Astrocyte (in vitro differentiated cells and primary cell): ENCODE results near the gene PLXND1. TPM values are rescaled to one million over a fixed set of nuclear protein-coding genes. Genes with fewer than 3 reads are reported as not detected.

Experiments
- DNase-seq: peaks from one replicate; pipeline ENCODE4 v3.0.0-alpha.2; 2010; ENCODE audit warnings: low read depth
- FAIRE-seq: peaks from 2 replicates; lab custom pipeline; 2011; peaks lifted over from hg19 to GRCh38; lab: Jason Lieb, UNC
- H2AFZ ChIP-seq: 2 replicates; pipeline ENCODE4 v1.6.0; 2012; ENCODE audit warnings: low read depth, low read length, inconsistent platforms
- H3K27ac ChIP-seq: 2 replicates; pipeline ENCODE4 v1.5.1; 2011; ENCODE audit warnings: low read depth, low read length, inconsistent platforms
- H3K27me3 ChIP-seq: 2 replicates; pipeline ENCODE4 v1.6.0; 2011; ENCODE audit warnings: low read length, inconsistent platforms; ENCODE audit not compliant: insufficient read depth
- H3K36me3 ChIP-seq: 2 replicates; pipeline ENCODE4 v1.5.1; 2011; ENCODE audit warnings: low read length, inconsistent platforms; ENCODE audit not compliant: insufficient read depth
- H3K4me1 ChIP-seq: 2 replicates; pipeline ENCODE4 v1.5.1; 2011; ENCODE audit warnings: low read length, inconsistent platforms; ENCODE audit not compliant: insufficient read depth
- H3K4me2 ChIP-seq: 2 replicates; pipeline ENCODE4 v1.6.0; 2012; ENCODE audit warnings: low read length, inconsistent platforms
- H3K4me3 ChIP-seq: 2 replicates; pipeline ENCODE4 v1.5.1; 2011; ENCODE audit warnings: low read depth, mild to moderate bottlenecking, low read length, inconsistent platforms; ENCODE audit not compliant: insufficient read depth
- H3K79me2 ChIP-seq: 2 replicates; pipeline ENCODE4 v1.6.0; 2012; ENCODE audit warnings: mild to moderate bottlenecking, low read length, inconsistent platforms; ENCODE audit not compliant: insufficient read depth
- H3K9ac ChIP-seq: 2 replicates; pipeline ENCODE4 v1.6.0; 2012; ENCODE audit warnings: mild to moderate bottlenecking, low read length, inconsistent platforms
- H3K9me3 ChIP-seq: 2 replicates; pipeline ENCODE4 v1.5.1; 2012; ENCODE audit warnings: low read depth, mild to moderate bottlenecking, low read length, inconsistent platforms; ENCODE audit not compliant: insufficient read depth
- H4K20me1 ChIP-seq: 2 replicates; pipeline ENCODE4 v1.6.0; 2012; ENCODE audit warnings: low read length, inconsistent platforms; ENCODE audit not compliant: insufficient read depth
- H3K27ac Mint-ChIP-seq: one replicate; pipeline ENCODE4 v1.8.0; 2021; ENCODE audit warnings: mild to moderate bottlenecking, mixed read lengths; ENCODE audit not compliant: unreplicated experiment
- H3K27me3 Mint-ChIP-seq: one replicate; pipeline ENCODE4 v1.8.0; 2021; ENCODE audit warnings: low read depth, mixed read lengths; ENCODE audit not compliant: unreplicated experiment
- H3K36me3 Mint-ChIP-seq: one replicate; pipeline ENCODE4 v1.8.0; 2021; ENCODE audit warnings: low read depth, mixed read lengths; ENCODE audit not compliant: unreplicated experiment
- H3K4me1 Mint-ChIP-seq: one replicate; pipeline ENCODE4 v1.8.0; 2021; ENCODE audit warnings: low read depth, mixed read lengths; ENCODE audit not compliant: unreplicated experiment
- H3K4me3 Mint-ChIP-seq: one replicate; pipeline ENCODE4 v1.8.0; 2021; ENCODE audit warnings: mild to moderate bottlenecking, moderate library complexity, mixed read lengths; ENCODE audit not compliant: unreplicated experiment
- H3K9me3 Mint-ChIP-seq: one replicate; pipeline ENCODE4 v1.8.0; 2021; ENCODE audit warnings: mild to moderate bottlenecking, mixed read lengths; ENCODE audit not compliant: unreplicated experiment
- EZH2 ChIP-seq: IDR thresholded peaks from 2 replicates; pipeline ENCODE4 v1.6.1; 2012; ENCODE audit warnings: mild to moderate bottlenecking, low read length, inconsistent platforms; ENCODE audit not compliant: insufficient read depth
- total RNA-seq: library from RNA; stranded (reverse); gene quantifications from 2 replicates; pipeline ENCODE4 v1.2.1, GENCODE V29; 2021
- TF ChIP-seq, protein P1 (sequence below): IDR thresholded peaks from 2 replicates; pipeline ENCODE4 v1.5.1; 2011; ENCODE audit warnings: low read depth, mild to moderate bottlenecking, inconsistent platforms, low read length, moderate library complexity; ENCODE audit not compliant: insufficient read depth

PLXND1 gene
- total RNA-seq, 1 donor from 2014 or later = 184 TPM

DNA sequence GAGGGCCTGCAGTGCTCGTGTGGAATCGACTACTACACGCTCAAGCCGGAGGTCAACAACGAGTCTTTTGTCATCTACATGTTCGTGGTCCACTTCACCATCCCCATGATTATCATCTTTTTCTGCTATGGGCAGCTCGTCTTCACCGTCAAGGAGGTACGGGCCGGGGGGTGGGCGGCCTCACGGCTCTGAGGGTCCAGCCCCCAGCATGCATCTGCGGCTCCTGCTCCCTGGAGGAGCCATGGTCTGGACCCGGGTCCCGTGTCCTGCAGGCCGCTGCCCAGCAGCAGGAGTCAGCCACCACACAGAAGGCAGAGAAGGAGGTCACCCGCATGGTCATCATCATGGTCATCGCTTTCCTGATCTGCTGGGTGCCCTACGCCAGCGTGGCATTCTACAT, 74.2 kb downstream of the PLXND1 start:
- Mint-ChIP-seq H3K9me3 (no peaks in the 10 kb centered on the region), H3K4me3 (no peak overlapping the region), H3K27ac (peak overlapping the region; percentile 53), H3K36me3 (no peaks in the 10 kb centered on the region), H3K27me3 (peaks cover 5% of the 10 kb centered on the region), H3K4me1 (peaks cover 23% of the 10 kb centered on the region)
- H3K4me3 ChIP-seq = no peak overlapping the region
- no peak overlapping the region for H2AFZ ChIP-seq
- DNase-seq (no peak), FAIRE-seq (no peak)
- H3K9me3 ChIP-seq = no peaks in the 10 kb centered on the region
- H3K27me3 ChIP-seq = no peaks in the 10 kb centered on the region
- H3K36me3 ChIP-seq = no peaks in the 10 kb centered on the region
- H3K79me2 ChIP-seq = no peaks in the 10 kb centered on the region
- no peaks in the 10 kb centered on the region for H4K20me1 ChIP-seq
- no peak overlapping the region for H3K9ac ChIP-seq
- TF ChIP-seq, protein P1, sequence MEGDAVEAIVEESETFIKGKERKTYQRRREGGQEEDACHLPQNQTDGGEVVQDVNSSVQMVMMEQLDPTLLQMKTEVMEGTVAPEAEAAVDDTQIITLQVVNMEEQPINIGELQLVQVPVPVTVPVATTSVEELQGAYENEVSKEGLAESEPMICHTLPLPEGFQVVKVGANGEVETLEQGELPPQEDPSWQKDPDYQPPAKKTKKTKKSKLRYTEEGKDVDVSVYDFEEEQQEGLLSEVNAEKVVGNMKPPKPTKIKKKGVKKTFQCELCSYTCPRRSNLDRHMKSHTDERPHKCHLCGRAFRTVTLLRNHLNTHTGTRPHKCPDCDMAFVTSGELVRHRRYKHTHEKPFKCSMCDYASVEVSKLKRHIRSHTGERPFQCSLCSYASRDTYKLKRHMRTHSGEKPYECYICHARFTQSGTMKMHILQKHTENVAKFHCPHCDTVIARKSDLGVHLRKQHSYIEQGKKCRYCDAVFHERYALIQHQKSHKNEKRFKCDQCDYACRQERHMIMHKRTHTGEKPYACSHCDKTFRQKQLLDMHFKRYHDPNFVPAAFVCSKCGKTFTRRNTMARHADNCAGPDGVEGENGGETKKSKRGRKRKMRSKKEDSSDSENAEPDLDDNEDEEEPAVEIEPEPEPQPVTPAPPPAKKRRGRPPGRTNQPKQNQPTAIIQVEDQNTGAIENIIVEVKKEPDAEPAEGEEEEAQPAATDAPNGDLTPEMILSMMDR = no peak
- no peak for TF ChIP-seq EZH2
- H3K4me2 ChIP-seq = no peak overlapping the region
- H3K4me1 ChIP-seq = peaks cover 7% of the 10 kb centered on the region
- H3K27ac ChIP-seq = no peak overlapping the region

DNA sequence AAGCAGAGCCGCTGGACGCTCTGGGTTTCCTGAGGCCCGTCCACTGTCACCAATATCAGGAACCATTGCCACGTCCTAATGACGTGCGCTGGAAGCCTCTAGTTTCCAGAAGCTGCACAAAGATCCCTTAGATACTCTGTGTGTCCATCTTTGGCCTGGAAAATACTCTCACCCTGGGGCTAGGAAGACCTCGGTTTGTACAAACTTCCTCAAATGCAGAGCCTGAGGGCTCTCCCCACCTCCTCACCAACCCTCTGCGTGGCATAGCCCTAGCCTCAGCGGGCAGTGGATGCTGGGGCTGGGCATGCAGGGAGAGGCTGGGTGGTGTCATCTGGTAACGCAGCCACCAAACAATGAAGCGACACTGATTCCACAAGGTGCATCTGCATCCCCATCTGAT, 74.8 kb downstream of the PLXND1 start:
- no peak overlapping the region for H3K4me3 Mint-ChIP-seq
- no peaks in the 10 kb centered on the region for H3K79me2 ChIP-seq
- H3K27me3 ChIP-seq = no peaks in the 10 kb centered on the region
- peaks cover 7% of the 10 kb centered on the region for H3K4me1 ChIP-seq
- H3K9ac ChIP-seq = no peak overlapping the region
- no peak overlapping the region for H3K27ac ChIP-seq
- FAIRE-seq = no peak
- no peak overlapping the region for H2AFZ ChIP-seq
- H4K20me1 ChIP-seq = no peaks in the 10 kb centered on the region
- H3K4me2 ChIP-seq = no peak overlapping the region
- TF ChIP-seq EZH2 = no peak
- TF ChIP-seq, protein P1 = no peak
- H3K9me3 Mint-ChIP-seq = no peaks in the 10 kb centered on the region
- H3K27ac Mint-ChIP-seq = peak overlapping the region; percentile 53
- H3K27me3 Mint-ChIP-seq = peaks cover 5% of the 10 kb centered on the region
- H3K36me3 ChIP-seq = no peaks in the 10 kb centered on the region
- no peaks in the 10 kb centered on the region for H3K36me3 Mint-ChIP-seq
- no peak for DNase-seq
- H3K9me3 ChIP-seq = no peaks in the 10 kb centered on the region
- no peak overlapping the region for H3K4me3 ChIP-seq
- H3K4me1 Mint-ChIP-seq = peaks cover 23% of the 10 kb centered on the region

DNA sequence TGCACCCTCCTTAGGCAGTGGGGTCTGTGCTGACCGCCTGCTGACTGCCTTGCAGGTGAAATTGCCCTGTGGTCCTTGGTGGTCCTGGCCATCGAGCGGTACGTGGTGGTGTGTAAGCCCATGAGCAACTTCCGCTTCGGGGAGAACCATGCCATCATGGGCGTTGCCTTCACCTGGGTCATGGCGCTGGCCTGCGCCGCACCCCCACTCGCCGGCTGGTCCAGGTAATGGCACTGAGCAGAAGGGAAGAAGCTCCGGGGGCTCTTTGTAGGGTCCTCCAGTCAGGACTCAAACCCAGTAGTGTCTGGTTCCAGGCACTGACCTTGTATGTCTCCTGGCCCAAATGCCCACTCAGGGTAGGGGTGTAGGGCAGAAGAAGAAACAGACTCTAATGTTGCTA, 75.7 kb downstream of the PLXND1 start:
- TF ChIP-seq EZH2 = no peak
- TF ChIP-seq, protein P1 = no peak
- no peak overlapping the region for H2AFZ ChIP-seq
- H3K4me3 ChIP-seq = no peak overlapping the region
- no peaks in the 10 kb centered on the region for H4K20me1 ChIP-seq
- FAIRE-seq = no peak
- Mint-ChIP-seq H3K4me3 (no peak overlapping the region), H3K27me3 (peaks cover 5% of the 10 kb centered on the region), H3K4me1 (peaks cover 23% of the 10 kb centered on the region), H3K9me3 (no peaks in the 10 kb centered on the region), H3K27ac (peak overlapping the region; percentile 80), H3K36me3 (no peaks in the 10 kb centered on the region)
- DNase-seq = no peak
- peak overlapping the region; percentile 31 for H3K4me2 ChIP-seq
- H3K9ac ChIP-seq = no peak overlapping the region
- H3K36me3 ChIP-seq = no peaks in the 10 kb centered on the region
- no peaks in the 10 kb centered on the region for H3K79me2 ChIP-seq
- no peak overlapping the region for H3K27ac ChIP-seq
- H3K9me3 ChIP-seq = no peaks in the 10 kb centered on the region
- peaks cover 7% of the 10 kb centered on the region for H3K4me1 ChIP-seq
- H3K27me3 ChIP-seq = no peaks in the 10 kb centered on the region
